Activated CD4-positive, alpha-beta T cell treated with anti-CD3 and anti-CD28 coated beads, Interleukin-2, amount 50 U/mL, for 48 hours (primary cell): ENCODE measurements around the gene RPTOR.
A peak's percentile ranks its signal among the peaks of the same experiment; 100 is the strongest.
"Not testable (repeated sequence)": the region's sequence is repeated elsewhere in the genome, so short reads cannot be mapped to it uniquely, and the experiment has no call there.

Source experiments
- DNase-seq, 2 experiments: peaks; one replicate each; pipeline ENCODE4 v3.0.0-alpha.2; 2020

RPTOR gene

GRCh38 chr17:80726558-80727408 lies 182.1 kb downstream of the RPTOR start:
- no peak for DNase-seq

- DNase-seq, result no peak
Observed at GRCh38 chr17:80727409-80727755, 182.7 kb downstream of the RPTOR start.

- DNase-seq, result no peak
Observed at GRCh38 chr17:80729016-80729415, 184.4 kb downstream of the RPTOR start.

- no peak for DNase-seq
Observed at GRCh38 chr17:80729761-80730160, 185.1 kb downstream of the RPTOR start.

- DNase-seq, result no peak
Observed at GRCh38 chr17:80730739-80731138, 186.1 kb downstream of the RPTOR start.

- DNase-seq, result no peak
Observed at GRCh38 chr17:80731323-80731722, 186.7 kb downstream of the RPTOR start.

GRCh38 chr17:80732268-80732667 lies 187.6 kb downstream of the RPTOR start:
- no peak for DNase-seq

- no peak for DNase-seq
Observed at GRCh38 chr17:80737106-80738019, 192.7 kb downstream of the RPTOR start.

- no peak for DNase-seq
Observed at GRCh38 chr17:80738020-80738808, 193.6 kb downstream of the RPTOR start.

- no peak for DNase-seq
Observed at GRCh38 chr17:80738987-80739730, 194.5 kb downstream of the RPTOR start.

GRCh38 chr17:80740141-80740540 lies 195.5 kb downstream of the RPTOR start:
- no peak for DNase-seq

- no peak for DNase-seq
Observed at GRCh38 chr17:80742091-80742490, 197.5 kb downstream of the RPTOR start.

GRCh38 chr17:80742581-80743180 lies 198.0 kb downstream of the RPTOR start:
- no peak for DNase-seq

GRCh38 chr17:80743181-80743771 lies 198.6 kb downstream of the RPTOR start:
- DNase-seq, result peak; percentile 26 to 56

GRCh38 chr17:80743973-80744372 lies 199.3 kb downstream of the RPTOR start:
- DNase-seq, result not testable (repeated sequence)

- DNase-seq, result not testable (repeated sequence)
Observed at GRCh38 chr17:80744725-80745124, 200.1 kb downstream of the RPTOR start.

GRCh38 chr17:80745183-80745582 lies 200.5 kb downstream of the RPTOR start:
- DNase-seq, result no peak

GRCh38 chr17:80746262-80746935 lies 201.8 kb downstream of the RPTOR start:
- no peak for DNase-seq

- no peak for DNase-seq
Observed at GRCh38 chr17:80747469-80747868, 202.8 kb downstream of the RPTOR start.

GRCh38 chr17:80749611-80750010 lies 205.0 kb downstream of the RPTOR start:
- no peak for DNase-seq

- DNase-seq, result no peak
Observed at GRCh38 chr17:80750263-80750662, 205.6 kb downstream of the RPTOR start.
